Measurements from ENCODE around the gene PDE7B. TPM values are rescaled to one million over a fixed set of nuclear protein-coding genes. Genes with fewer than 3 reads are reported as not detected.

The PDE7B gene
- total RNA-seq, 1 experiment from 2014 or later = not detected

DNA sequence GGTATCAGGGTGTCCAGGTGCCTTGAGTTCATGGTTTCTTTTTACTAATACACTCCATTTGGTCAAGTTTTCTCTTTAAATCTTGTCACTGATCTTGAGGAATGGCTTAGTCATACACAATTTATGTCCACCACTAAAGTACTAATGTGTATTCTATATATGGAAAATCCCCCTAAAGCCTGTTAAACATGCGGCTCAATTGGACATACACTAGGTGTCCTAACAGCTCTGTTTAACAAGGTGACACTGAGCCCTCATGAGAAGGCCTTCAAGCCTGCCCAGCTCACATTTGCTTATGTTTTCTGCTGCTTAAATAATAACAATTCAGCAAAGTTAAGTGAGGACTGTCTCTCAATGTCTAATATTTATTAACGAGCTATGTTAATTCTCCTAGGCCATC lies 31.5 kb downstream of the PDE7B start:
- POLR2A ChIA-PET (ENCODE audit: low non-redundant PET) = no interaction called here
- H3K27ac ChIP-seq (ENCODE audit: low read depth, low read length, poor library complexity, severe bottlenecking) = no peak overlapping the region
- intact Hi-C loops (cut with micrococcal nuclease; ENCODE audit: unreplicated experiment) = no loop called here
- CTCF ChIA-PET = no interaction called here
- peaks cover 31% of the 10 kb centered on the region for H3K27me3 ChIP-seq (replicated peaks; ENCODE audit: insufficient read depth, low read depth, low read length, poor library complexity)
- H3K36me3 ChIP-seq (ENCODE audit: insufficient read depth, low read length, poor library complexity, severe bottlenecking) = no peaks in the 10 kb centered on the region
- no peaks in the 10 kb centered on the region for H3K9me3 ChIP-seq (ENCODE audit: low read depth, low read length, poor library complexity, severe bottlenecking)
- H3K4me1 ChIP-seq (ENCODE audit: insufficient read depth, low read length, poor library complexity, severe bottlenecking) = no peaks in the 10 kb centered on the region
- H3K4me3 ChIP-seq (ENCODE audit: low read depth, low read length, poor library complexity, severe bottlenecking) = no peak overlapping the region
- no peak for DNase-seq (ENCODE audit: low spot score)
- no TSS peak for BruUV-seq (replicated peaks)
- TF ChIP-seq EZH2 (IDR thresholded peaks at IDR 0.05; ENCODE audit: borderline replicate concordance, low read depth, low read length, poor library complexity, severe bottlenecking) = no peak
- TF ChIP-seq, protein P1, sequence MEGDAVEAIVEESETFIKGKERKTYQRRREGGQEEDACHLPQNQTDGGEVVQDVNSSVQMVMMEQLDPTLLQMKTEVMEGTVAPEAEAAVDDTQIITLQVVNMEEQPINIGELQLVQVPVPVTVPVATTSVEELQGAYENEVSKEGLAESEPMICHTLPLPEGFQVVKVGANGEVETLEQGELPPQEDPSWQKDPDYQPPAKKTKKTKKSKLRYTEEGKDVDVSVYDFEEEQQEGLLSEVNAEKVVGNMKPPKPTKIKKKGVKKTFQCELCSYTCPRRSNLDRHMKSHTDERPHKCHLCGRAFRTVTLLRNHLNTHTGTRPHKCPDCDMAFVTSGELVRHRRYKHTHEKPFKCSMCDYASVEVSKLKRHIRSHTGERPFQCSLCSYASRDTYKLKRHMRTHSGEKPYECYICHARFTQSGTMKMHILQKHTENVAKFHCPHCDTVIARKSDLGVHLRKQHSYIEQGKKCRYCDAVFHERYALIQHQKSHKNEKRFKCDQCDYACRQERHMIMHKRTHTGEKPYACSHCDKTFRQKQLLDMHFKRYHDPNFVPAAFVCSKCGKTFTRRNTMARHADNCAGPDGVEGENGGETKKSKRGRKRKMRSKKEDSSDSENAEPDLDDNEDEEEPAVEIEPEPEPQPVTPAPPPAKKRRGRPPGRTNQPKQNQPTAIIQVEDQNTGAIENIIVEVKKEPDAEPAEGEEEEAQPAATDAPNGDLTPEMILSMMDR (conservative IDR thresholded peaks at IDR 0.05; ENCODE audit: low read depth, low read length) = no peak

DNA sequence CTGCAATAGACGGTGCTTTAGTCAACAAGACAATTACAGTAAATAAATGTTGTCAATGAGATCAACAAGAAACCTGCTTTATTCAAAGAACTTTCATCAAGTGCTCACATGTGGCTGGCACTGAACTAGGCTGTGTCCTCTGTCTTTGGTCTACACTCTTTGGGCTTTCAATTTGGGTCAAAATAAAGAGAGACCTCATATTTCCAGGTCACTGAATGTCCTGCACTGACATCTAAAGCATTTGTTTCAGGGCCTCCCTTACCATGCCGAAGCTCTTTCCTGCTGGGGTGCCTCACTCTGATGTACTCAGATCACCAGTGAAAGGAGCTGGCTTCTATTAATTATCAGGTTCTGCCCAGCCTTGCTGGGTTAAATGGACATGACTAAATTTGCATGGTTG lies 32.0 kb downstream of the PDE7B start:
- DNase-seq (ENCODE audit: low spot score) = no peak
- CTCF ChIA-PET = no interaction called here
- no peaks in the 10 kb centered on the region for H3K4me1 ChIP-seq (ENCODE audit: insufficient read depth, low read length, poor library complexity, severe bottlenecking)
- H3K36me3 ChIP-seq (ENCODE audit: insufficient read depth, low read length, poor library complexity, severe bottlenecking) = no peaks in the 10 kb centered on the region
- intact Hi-C loops (cut with micrococcal nuclease; ENCODE audit: unreplicated experiment) = no loop called here
- H3K27me3 ChIP-seq (replicated peaks; ENCODE audit: insufficient read depth, low read depth, low read length, poor library complexity) = peaks cover 28% of the 10 kb centered on the region
- no peaks in the 10 kb centered on the region for H3K9me3 ChIP-seq (ENCODE audit: low read depth, low read length, poor library complexity, severe bottlenecking)
- TF ChIP-seq, protein P1 (conservative IDR thresholded peaks at IDR 0.05; ENCODE audit: low read depth, low read length) = no peak
- TF ChIP-seq EZH2 (IDR thresholded peaks at IDR 0.05; ENCODE audit: borderline replicate concordance, low read depth, low read length, poor library complexity, severe bottlenecking) = no peak
- BruUV-seq (replicated peaks) = no TSS peak
- POLR2A ChIA-PET (ENCODE audit: low non-redundant PET) = no interaction called here
- no peak overlapping the region for H3K4me3 ChIP-seq (ENCODE audit: low read depth, low read length, poor library complexity, severe bottlenecking)
- H3K27ac ChIP-seq (ENCODE audit: low read depth, low read length, poor library complexity, severe bottlenecking) = no peak overlapping the region

DNA sequence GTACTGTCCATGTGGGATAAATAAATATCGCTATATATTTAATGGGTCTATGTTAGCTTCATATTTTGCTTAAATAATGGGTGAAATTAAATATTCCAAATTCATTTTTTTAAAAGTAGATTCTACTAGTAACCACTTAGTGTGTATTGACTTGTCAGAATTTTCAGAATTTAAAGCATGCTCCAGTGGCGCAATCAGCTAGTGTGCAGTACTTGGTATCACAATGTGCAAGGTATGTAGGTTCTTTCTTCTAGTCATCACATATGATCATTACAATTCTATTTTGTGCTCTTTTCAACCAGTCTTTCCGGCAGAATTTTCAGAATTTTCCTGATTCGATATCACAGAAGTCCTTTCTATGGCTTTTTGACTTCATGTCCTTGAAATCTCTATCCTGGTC lies 32.6 kb downstream of the PDE7B start:
- Histone ChIP-seq H3K9me3 (ENCODE audit: low read depth, low read length, poor library complexity, severe bottlenecking) (no peaks in the 10 kb centered on the region), H3K27ac (ENCODE audit: low read depth, low read length, poor library complexity, severe bottlenecking) (no peak overlapping the region), H3K36me3 (ENCODE audit: insufficient read depth, low read length, poor library complexity, severe bottlenecking) (no peaks in the 10 kb centered on the region), H3K4me3 (ENCODE audit: low read depth, low read length, poor library complexity, severe bottlenecking) (no peak overlapping the region), H3K4me1 (ENCODE audit: insufficient read depth, low read length, poor library complexity, severe bottlenecking) (no peaks in the 10 kb centered on the region), H3K27me3 (replicated peaks; ENCODE audit: insufficient read depth, low read depth, low read length, poor library complexity) (peaks cover 27% of the 10 kb centered on the region)
- no peak for DNase-seq (ENCODE audit: low spot score)
- intact Hi-C loops (cut with micrococcal nuclease; ENCODE audit: unreplicated experiment) = no loop called here
- POLR2A ChIA-PET (ENCODE audit: low non-redundant PET) = no interaction called here
- CTCF ChIA-PET = no interaction called here
- no TSS peak for BruUV-seq (replicated peaks)
- no peak for TF ChIP-seq EZH2 (IDR thresholded peaks at IDR 0.05; ENCODE audit: borderline replicate concordance, low read depth, low read length, poor library complexity, severe bottlenecking)
- TF ChIP-seq, protein P1 (conservative IDR thresholded peaks at IDR 0.05; ENCODE audit: low read depth, low read length) = no peak

All from A673 (cell line).